GM18858 (cell line): ENCODE results near the gene EXOG.

Source experiments
- ATAC-seq: cut with Tn5 transposase; IDR thresholded peaks from one replicate; pipeline ENCODE4 v1.9.1; 2021; ENCODE audit not compliant: unreplicated experiment

Gene EXOG

DNA sequence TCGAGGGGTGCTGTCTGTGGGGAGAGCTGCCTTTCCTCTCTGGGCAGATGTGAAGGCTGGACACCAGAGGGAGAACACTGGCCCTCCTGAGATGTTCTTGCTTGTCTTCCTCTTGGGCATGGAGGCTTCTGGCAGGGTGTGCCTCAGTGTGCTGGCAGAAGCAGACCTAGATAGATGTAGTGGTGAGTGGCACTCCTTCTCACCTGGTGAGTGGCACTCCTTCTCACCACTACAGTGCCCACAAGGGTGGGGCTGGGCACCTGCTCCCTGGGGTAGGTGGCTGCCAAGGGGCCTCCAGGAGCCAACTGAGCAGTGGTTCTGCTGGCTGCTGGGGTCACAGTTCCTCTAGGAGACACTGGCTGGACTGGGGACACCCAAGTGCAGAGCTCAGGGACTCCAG lies 23.8 kb upstream of the EXOG start:
- no peak for ATAC-seq

DNA sequence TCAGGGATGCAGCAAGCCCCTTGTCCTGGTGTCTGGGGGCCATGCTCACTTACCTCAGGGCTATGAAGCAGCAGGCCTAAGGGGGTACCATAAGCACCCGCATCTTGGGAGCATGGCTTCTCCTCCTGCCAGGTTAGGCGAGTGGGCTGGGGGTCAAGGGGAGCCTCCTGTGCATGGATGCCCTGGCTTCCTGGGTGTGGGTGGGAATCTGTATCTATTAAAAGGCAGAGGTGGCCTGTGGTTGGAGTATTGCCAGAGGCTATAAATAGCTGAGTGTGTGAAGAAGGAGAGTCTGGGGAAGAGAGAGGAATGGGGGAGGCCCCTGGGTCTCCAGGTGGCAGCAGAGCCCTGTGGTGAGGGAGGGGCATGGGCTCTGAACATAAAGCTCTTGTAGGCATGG lies 22.9 kb upstream of the EXOG start:
- ATAC-seq, result no peak

DNA sequence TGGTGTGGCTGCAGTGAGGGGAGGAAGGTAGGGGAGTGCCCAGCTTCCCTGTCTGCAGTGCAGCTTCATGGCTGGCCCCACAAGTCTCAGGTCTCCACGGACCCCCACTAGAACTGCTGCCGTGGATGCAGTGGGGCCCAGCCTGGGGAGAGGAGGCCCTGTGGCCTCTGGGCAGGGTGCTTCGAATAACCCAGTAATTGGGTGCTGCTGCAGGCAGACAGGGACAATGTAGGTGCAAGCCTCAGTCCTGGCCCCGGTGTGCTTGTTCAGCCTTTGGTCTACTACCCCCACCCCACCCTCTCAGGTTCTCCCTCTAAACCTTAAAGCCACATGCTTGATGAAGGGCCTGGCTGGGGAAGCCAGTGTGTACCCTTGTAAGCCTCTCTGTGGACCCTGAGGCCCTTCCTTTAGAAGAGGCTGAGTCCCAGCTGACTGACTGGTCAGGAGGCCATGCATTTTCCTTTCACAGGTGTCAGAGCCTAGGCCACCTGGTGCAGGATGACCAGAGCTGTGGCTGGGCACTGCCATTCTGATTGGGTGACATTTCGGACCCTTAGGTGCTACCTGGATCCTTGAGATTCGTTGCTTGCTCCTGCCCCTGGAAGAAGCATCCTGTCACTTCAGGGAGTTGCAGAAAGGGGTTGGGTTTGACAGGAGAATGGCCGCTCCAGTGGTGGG lies 21.1 kb upstream of the EXOG start:
- ATAC-seq, result no peak

DNA sequence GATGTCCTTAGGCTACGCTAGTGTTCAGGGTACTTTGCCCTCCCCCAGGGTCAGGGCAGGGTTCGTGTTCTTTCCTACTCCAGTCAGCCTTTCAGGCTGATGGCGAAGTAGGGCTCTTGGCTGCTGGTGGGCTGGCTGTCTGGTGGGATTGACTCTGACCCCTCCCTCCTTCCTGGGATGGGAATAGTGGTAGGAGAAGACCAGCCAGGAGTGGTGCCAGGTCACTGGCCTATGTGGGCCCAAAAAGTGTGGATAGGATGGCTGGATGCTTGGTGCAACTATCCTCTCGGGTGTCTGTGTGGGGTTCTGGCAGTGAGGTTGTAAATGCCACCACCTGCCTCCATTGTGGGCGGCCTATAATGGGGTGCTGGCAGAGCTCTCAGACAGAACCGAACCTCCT lies 20.4 kb upstream of the EXOG start:
- ATAC-seq, result no peak

DNA sequence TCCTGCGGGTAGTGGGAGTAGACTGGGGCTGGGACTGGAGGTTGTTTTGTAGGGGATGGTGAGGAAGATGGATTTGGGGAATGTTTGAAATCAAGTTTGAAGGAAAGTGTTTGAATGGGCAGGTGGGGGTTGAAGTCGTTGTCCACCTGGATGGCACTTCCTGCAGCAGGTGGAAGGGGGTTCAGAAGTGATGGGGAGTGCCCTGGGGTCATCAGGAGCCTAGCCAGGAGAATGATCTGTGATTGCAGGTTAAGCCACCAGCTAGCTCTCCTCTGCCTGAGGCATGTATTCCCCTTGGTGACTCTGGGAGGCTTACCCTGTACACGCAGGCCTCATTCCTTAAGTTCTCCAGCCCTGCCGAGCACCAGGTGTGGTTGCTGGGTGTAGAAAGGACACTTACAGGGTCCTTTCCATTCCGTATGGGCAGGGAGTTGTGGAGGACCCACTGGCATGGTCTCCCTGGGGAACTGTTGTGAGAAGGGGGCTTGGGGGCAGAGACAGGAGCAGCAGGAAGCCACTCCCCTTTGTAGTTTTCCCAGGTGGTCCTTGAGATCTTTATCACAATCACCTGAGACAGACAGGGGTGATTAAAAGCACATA lies 19.9 kb upstream of the EXOG start:
- ATAC-seq, result no peak

DNA sequence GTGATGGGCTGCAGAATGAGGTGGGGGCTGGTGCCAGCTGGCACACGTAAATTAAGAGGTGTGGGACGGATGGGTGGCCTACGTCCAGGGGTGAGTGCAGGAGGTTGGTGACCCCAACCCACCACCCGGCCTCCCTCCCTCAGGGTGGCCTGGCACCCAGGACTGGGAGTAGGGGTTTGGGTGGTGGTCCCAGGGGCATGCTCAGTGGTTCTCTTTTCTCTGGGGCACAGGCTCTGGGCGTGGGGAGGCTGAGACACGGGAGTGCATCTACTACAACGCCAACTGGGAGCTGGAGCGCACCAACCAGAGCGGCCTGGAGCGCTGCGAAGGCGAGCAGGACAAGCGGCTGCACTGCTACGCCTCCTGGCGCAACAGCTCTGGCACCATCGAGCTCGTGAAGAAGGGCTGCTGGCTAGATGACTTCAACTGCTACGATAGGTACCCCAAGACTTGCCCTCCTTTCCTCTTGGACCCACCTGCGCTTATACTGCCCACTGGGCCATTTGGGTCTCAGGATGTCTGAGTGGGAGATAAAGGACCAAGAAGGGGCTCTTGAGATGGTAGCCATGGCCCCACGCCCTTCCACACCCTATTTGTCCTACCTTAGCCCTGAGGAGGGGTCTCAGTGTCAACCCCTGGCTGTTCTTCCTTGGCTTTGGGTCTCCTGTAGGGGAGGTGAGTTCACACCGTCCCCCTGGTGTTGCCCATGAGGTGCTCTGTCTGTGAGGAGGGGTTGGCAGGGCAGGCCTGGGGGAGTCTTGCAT lies 18.9 kb upstream of the EXOG start:
- ATAC-seq, result no peak

DNA sequence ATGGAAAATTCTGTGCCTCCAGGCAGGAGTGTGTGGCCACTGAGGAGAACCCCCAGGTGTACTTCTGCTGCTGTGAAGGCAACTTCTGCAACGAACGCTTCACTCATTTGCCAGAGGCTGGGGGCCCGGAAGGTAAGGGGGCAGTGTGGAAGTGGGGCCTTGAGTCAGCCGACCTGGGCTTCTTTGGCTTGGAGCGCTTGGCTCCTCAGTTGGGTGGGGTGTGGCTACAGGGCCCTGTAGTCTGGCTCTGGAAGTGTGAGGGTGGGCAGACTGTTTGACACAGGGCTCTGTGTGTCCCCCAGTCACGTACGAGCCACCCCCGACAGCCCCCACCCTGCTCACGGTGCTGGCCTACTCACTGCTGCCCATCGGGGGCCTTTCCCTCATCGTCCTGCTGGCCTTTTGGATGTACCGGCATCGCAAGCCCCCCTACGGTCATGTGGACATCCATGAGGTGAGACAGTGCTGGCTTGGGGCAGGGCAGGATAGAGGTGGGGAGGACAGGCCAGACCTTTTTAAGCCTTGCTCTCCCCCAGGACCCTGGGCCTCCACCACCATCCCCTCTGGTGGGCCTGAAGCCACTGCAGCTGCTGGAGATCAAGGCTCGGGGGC lies 18.2 kb upstream of the EXOG start:
- ATAC-seq, result no peak

DNA sequence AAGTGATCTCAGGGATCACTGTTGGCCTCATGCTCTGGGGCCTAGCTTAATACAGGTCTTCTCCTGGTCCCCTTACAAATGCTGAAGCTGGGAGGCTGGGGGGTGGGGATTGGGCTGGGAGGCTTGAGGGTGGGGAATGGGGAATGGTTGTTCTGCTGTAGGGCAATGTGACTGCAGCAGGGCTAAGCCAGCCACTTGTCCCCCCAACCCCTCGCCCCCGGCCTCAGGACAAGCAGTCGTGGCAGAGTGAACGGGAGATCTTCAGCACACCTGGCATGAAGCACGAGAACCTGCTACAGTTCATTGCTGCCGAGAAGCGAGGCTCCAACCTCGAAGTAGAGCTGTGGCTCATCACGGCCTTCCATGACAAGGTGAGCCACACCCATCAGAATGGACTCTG lies 17.2 kb upstream of the EXOG start:
- ATAC-seq, result no peak

DNA sequence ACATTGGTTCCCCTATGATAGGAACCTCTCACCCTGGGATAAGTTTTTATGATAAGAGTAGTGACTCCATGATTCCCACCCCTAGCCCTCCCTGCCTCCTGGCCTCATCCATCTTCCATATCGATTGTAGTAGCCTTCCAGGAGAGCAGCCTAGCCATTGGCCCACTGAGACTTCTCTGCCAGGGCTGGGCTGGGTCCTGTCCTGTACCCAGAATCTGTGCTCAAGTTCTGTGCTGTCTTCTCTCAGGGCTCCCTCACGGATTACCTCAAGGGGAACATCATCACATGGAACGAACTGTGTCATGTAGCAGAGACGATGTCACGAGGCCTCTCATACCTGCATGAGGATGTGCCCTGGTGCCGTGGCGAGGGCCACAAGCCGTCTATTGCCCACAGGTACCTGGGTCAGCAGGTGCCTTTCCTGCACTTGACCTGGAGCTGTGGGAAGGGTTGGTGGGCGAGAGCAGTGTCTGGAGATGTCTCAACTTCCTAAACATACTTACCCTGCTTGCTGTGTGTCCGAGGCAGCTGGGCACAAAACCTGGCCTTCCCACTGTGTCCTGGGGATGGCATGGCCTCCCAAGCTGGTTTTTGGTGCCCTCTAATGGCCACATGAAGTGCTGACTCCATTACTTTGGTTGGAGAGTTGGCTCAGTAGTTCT lies 16.6 kb upstream of the EXOG start:
- ATAC-seq, result no peak

DNA sequence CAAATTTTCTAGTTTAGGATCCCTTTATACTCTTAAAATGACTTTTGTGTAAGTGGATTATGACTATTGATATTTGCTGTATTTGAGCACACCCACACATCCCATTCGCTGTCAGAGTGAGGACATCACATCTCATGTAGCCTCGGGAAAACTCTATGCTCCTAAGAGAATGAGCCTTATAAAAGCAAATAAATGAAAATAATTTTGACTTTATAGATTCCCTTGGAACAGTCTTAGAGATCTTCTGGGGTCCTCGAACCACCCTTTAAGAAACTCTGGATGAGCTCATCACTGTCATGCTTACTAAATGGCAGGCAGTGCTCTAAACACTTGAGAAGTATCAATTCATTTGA lies 16.1 kb upstream of the EXOG start:
- no peak for ATAC-seq

DNA sequence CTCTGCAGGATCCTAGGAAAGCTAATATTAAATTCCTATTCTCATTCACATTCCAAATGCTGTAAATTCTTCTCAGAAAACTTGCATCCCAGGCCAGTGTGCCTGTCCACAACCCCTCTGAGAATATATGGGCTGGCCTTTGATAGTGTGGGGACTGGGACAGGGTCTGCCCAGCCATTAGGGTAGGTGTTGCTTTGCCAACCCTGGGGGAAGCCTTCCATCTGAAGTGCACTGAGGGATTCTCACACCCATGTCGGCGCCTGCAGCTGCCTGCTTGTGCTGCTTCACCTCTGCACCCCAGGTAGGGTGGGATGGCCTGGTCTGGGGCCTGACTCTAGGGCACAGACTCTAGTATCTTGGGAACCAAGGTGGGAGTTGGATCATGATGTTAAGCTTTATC lies 15.2 kb upstream of the EXOG start:
- ATAC-seq, result no peak

DNA sequence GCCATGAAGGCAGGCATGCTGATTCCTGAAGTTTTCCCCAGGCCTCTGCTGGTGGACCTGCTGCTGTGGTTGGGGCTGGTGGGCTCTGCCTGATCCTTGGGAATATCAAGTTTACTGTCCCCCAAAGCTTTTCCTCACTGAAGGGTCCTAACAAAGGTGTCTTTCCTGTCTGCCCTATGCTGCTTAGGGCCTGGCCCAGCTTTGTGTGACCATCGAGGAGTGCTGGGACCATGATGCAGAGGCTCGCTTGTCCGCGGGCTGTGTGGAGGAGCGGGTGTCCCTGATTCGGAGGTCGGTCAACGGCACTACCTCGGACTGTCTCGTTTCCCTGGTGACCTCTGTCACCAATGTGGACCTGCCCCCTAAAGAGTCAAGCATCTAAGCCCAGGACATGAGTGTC lies 13.2 kb upstream of the EXOG start:
- ATAC-seq, result no peak

DNA sequence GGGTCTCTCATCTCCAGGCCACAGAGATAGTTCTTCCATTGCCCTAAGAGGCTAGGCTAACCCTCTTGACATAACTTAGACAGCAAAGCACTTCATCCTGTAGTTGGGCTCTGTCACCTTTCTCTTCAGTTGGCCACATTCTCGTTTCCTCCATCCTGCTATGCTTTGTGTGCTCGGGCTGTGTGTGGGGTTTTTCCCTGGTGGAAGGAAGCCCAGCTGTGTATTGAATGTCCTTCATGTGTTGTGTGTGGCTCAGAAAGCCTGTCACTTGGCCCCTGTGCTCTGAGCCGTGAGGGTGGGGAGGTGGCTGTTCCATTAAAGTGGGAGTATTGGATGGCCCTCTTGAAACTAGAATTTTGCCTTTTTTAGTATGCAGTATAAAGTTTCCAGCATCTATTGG lies 8.8 kb upstream of the EXOG start:
- ATAC-seq, result peak; percentile 88

DNA sequence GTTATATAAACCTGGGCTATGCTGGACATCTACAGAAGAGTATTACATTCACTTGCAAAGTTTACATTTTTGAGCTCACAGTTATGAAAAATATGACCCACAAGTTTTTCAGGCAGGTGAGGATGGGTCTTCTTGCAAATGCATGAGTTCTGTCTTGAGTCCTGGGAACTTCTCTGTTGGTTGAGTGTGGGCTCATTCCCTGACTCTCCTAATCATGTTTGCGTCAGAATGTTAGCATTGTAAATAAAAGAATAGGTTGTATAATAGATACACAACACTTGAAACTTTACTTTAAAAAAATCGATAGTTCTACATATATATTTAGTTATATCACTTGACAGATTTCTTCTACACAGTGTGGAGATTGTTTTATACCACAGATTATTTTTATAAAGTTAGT lies 7.2 kb upstream of the EXOG start:
- no peak for ATAC-seq

DNA sequence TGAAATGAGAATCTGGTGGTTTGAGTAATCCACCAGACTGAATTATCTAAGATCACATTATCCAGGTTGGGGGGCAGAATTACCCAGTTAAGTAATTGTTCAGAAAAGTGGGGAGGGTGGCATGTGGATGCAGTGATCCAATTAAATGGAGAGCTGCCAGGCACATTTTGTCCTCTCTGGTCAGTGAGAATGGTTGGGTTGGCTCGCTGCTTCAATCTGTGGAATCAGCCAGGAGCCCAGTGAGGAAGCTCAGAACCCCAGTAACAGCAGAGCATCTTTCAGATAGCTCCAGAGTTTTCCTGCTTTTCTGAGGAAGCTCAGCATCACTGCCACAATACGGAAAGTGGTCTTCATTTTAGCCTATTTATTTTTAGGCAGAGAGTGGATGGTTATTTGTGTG lies 6.4 kb upstream of the EXOG start:
- ATAC-seq, result no peak

DNA sequence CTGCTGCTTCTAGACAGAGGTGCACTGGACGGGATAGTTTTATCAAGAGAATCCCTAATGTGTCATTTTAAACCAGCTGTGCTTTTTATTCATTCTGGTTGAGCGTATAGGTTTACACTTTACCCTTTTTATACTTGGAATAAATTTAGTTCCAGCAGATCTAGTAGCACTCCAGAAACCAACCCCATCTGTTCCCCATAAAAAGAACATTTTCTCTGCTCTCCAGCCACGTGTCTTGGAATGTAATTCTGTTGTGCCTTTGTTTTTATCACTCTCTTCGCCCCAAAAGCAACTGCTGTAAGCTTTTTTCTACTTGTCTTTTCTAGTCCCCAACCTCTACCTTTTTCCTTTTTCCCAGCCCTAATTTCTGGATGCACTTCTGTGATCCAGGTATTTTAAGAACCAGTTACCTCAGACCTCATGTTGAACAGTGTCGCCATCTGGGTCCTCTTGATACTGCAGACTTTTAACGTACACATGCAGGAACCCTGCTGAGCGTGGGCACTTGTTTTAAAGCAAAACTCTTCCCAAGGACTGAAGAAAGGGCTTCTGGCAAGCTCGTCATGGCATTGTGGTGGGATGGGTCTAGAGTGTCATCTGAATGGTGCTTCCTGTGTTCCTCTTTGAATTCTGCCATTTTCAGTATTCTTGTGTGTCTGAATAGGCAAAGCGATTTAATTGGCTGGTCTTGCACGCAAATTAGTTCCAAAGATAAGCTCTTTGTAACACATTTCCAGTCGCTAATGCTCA lies 5.7 kb upstream of the EXOG start:
- no peak for ATAC-seq

DNA sequence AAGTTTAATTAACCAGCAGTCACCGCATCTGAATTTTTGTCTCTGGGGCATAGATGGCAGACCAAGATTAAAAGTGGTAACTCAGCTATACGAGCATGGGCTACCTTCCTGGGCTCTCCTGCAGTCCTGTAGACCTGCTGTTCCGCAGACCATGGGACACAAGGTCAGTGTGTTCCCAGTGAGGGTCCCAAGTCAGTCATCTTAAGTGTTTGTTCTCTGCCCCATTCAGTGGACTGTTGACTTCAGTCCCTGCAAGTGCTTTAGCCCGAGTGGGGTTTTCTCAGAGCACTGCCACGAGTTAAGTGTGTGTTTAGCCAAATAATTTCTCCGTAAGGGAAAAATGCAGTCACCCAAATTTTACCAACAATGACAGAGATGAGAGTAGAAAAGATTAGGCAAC lies 4.9 kb upstream of the EXOG start:
- no peak for ATAC-seq

DNA sequence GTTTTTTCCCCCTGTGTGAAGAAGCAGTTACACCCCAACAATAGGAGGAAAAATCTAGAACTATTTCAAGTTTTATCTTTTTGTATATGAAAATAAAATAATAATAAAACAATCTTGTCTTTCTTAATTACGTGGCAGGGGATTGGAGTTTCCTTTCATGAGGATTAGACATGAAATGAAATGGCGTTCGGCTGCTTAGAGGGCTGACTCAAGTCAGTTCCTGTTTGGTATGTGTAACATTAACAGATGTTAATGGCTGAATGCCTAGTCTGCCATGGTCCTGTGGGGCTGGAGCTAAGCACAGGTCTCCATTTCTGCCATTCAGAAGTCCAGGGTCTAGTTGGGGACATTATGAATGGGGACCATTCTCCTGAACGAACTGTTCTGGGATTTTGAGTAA lies 3.1 kb upstream of the EXOG start:
- no peak for ATAC-seq

DNA sequence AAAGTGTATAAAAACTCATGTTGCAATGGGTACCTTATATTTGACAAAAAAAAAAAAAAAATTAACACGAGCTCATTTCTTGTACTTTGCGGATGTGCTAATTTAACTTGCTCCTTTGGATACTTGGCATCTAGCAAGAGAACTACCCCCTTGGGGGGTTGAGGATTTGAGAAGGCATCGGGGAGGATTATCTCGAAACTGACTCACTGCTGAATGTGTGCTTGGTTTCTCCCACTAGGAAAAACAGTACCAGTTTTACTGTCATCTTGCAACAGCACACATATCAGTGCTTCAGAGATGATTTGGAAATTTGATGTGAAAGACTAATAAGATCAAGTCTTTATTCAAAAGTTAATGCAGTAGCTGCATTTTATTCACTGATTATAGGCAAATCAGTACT lies 891 bp downstream of the EXOG start:
- no peak for ATAC-seq

DNA sequence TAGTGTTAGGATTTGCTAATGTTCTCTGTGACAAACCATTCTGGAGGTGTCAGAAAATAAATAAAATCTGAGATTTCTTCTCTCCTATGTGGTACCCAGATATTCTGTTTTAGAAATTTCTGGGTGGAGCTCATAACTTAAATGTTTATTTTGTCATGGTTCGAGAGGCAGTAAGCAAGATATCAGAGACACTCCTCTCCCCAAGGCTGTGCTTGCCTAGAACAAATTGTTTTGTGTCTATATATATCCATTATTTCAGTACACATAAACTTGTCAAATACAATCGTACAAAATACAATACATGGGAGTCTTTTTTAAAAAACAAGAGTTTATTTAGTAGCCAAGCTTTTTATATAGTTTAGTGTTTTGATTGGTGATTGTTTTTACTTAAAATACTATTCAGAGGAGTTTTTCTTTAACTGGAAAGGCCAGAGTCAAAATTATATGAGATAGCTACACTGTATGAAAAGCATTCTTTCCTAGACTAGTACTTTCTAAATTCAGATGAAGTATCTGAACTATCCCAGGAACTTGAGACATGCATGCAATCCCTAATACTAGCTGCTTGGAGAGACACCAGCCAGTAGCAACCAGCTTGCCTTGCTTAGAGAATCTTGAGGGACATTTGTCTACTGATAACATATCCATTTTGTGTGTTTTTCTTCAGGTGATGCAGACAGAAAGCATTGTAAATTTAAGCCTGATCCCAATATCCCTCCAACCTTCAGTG lies 4.7 kb downstream of the EXOG start:
- no peak for ATAC-seq
